ENCODE data around the gene RTEL1. TPM values are rescaled to one million over a fixed set of nuclear protein-coding genes. Genes with fewer than 3 reads are reported as not detected.

The RTEL1 gene
- total RNA-seq, 2 experiments from 2014 or later: 49.8 to 54.3 TPM

- no peak overlapping the region for H3K27ac Mint-ChIP-seq
- no peak for DNase-seq
- H3K4me1 Mint-ChIP-seq (ENCODE audit: low read depth): no peaks in the 10 kb centered on the region
- ChIA-PET POLR2A (no interaction called here), CTCF (no interaction called here)
- no peaks in the 10 kb centered on the region for H3K27me3 Mint-ChIP-seq (ENCODE audit: low read depth)
- no peak overlapping the region for H3K4me3 Mint-ChIP-seq
- H3K9me3 Mint-ChIP-seq (ENCODE audit: insufficient read depth): no peaks in the 10 kb centered on the region
- ATAC-seq: no peak
- peaks cover 32% of the 10 kb centered on the region for H3K36me3 Mint-ChIP-seq (ENCODE audit: low read depth)
Observed at GRCh38 chr20:63673951-63674350, 15.8 kb downstream of the RTEL1 start.

DNA sequence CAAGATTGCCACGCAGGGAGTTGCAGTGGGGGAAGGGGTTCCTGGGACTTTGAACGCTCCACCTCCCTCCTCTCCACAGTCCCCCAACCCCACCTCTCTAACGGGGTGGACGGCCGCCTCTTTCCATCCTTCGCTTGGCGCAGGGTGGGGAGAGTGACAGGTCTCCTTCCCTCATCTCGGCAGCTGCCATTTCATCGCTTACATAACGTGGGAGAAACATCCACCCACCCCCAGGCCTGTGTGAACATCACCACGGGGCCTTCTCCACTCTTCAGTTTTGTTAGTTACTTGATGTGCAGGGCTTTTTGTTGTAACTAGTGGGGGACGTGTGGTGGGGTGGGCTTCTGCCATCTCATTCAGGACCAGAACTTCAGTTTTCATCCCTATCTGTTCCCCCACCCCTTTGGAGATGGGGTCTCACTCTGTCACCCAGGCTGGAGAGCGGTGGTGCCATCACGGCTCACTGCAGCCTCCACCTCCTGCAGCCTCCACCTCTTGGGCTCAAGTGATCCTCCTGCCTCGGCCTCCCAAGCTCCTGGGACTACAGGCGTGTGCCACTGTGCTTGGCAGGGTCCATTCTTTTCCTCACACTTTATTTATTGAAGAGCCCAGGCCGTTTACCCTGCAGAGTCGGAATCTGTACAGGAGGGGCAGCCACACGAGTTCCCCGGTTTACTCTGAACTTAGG is 17.7 kb downstream of the RTEL1 start:
- ChIA-PET CTCF (no interaction called here), POLR2A (no interaction called here)
- ATAC-seq: no peak
- no peak for DNase-seq
- Mint-ChIP-seq H3K4me3 (no peak overlapping the region), H3K4me1 (ENCODE audit: low read depth) (no peaks in the 10 kb centered on the region), H3K27me3 (ENCODE audit: low read depth) (no peaks in the 10 kb centered on the region), H3K27ac (no peak overlapping the region), H3K36me3 (ENCODE audit: low read depth) (peaks cover 27% of the 10 kb centered on the region), H3K9me3 (ENCODE audit: insufficient read depth) (no peaks in the 10 kb centered on the region)

DNA sequence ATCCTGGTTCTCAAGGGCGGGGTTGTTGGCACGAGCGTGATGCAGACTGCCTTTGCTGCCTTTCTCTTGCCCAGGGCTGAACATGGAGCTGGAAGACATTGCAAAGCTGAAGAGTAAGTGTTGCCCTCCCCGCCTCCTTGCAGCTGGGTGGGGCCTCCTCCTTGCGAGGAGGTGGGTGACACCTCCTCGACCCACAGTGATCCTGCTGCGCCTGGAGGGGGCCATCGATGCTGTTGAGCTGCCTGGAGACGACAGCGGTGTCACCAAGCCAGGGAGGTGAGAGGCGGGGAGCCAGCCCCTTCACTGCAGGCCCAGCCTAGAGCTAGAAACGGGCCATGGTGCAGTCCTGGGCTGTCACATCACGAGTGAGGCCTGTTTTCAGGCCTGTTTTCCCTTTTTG is 20.0 kb downstream of the RTEL1 start:
- ChIA-PET CTCF (no interaction called here), POLR2A (no interaction called here)
- no peak overlapping the region for H3K4me3 Mint-ChIP-seq
- no peaks in the 10 kb centered on the region for H3K27me3 Mint-ChIP-seq (ENCODE audit: low read depth)
- no peak overlapping the region for H3K27ac Mint-ChIP-seq
- ATAC-seq (no peak), DNase-seq (no peak)
- no peaks in the 10 kb centered on the region for H3K9me3 Mint-ChIP-seq (ENCODE audit: insufficient read depth)
- H3K36me3 Mint-ChIP-seq (ENCODE audit: low read depth): peaks cover 23% of the 10 kb centered on the region
- H3K4me1 Mint-ChIP-seq (ENCODE audit: low read depth): no peaks in the 10 kb centered on the region

GRCh38 chr20:63678667-63679465 is 20.8 kb downstream of the RTEL1 start:
- H3K27me3 Mint-ChIP-seq (ENCODE audit: low read depth): no peaks in the 10 kb centered on the region
- peaks cover 20% of the 10 kb centered on the region for H3K36me3 Mint-ChIP-seq (ENCODE audit: low read depth)
- no peak overlapping the region for H3K27ac Mint-ChIP-seq
- no peak for DNase-seq
- H3K4me1 Mint-ChIP-seq (ENCODE audit: low read depth): no peaks in the 10 kb centered on the region
- CTCF ChIA-PET: no interaction called here
- no peak overlapping the region for H3K4me3 Mint-ChIP-seq
- POLR2A ChIA-PET: no interaction called here
- H3K9me3 Mint-ChIP-seq (ENCODE audit: insufficient read depth): no peaks in the 10 kb centered on the region
- ATAC-seq: no peak

GRCh38 chr20:63679799-63680305 is 21.7 kb downstream of the RTEL1 start:
- no peak overlapping the region for H3K4me3 Mint-ChIP-seq
- H3K9me3 Mint-ChIP-seq (ENCODE audit: insufficient read depth): no peaks in the 10 kb centered on the region
- no peaks in the 10 kb centered on the region for H3K27me3 Mint-ChIP-seq (ENCODE audit: low read depth)
- no peak overlapping the region for H3K27ac Mint-ChIP-seq
- ATAC-seq: no peak
- ChIA-PET CTCF (no interaction called here), POLR2A (no interaction called here)
- no peaks in the 10 kb centered on the region for H3K4me1 Mint-ChIP-seq (ENCODE audit: low read depth)
- peaks cover 20% of the 10 kb centered on the region for H3K36me3 Mint-ChIP-seq (ENCODE audit: low read depth)
- DNase-seq: no peak

DNA sequence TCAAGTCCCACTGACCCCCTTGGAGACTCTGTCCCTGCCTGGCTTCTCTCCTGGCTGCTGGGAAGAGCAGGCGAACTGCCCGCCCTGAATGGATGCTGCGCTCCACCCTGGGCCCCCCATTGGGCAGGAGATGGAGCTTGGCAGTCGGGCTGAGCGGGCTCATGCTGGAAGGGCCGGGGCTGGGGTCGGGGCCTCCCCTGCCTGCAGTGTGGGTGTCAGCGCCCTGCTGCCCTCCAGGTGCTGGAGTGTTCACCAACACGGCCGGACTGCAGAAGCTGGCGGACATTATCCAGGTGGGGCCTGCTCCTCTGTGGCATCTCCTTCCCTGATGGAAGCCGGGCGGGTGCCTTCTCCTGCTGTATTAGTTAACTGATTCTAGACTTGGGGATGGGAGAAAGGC is 22.3 kb downstream of the RTEL1 start:
- CTCF ChIA-PET: no interaction called here
- no peak for ATAC-seq

GRCh38 chr20:63680857-63681608 is 22.9 kb downstream of the RTEL1 start:
- ChIA-PET POLR2A (no interaction called here), CTCF (no interaction called here)
- Mint-ChIP-seq H3K9me3 (ENCODE audit: insufficient read depth) (no peaks in the 10 kb centered on the region), H3K36me3 (ENCODE audit: low read depth) (peaks cover 15% of the 10 kb centered on the region), H3K27me3 (ENCODE audit: low read depth) (no peaks in the 10 kb centered on the region), H3K4me1 (ENCODE audit: low read depth) (no peaks in the 10 kb centered on the region), H3K4me3 (no peak overlapping the region), H3K27ac (no peak overlapping the region)
- ATAC-seq: no peak
- no peak for DNase-seq

More for the DNA sequence above, 22.3 kb downstream of the RTEL1 start:
- Mint-ChIP-seq H3K4me3 (no peak overlapping the region), H3K4me1 (ENCODE audit: low read depth) (no peaks in the 10 kb centered on the region), H3K9me3 (ENCODE audit: insufficient read depth) (no peaks in the 10 kb centered on the region), H3K27me3 (ENCODE audit: low read depth) (no peaks in the 10 kb centered on the region), H3K27ac (no peak overlapping the region), H3K36me3 (ENCODE audit: low read depth) (peaks cover 20% of the 10 kb centered on the region)
- POLR2A ChIA-PET: no interaction called here
- DNase-seq: no peak

GRCh38 chr20:63681609-63682142 is 23.6 kb downstream of the RTEL1 start:
- peaks cover 11% of the 10 kb centered on the region for H3K36me3 Mint-ChIP-seq (ENCODE audit: low read depth)
- no peak overlapping the region for H3K4me3 Mint-ChIP-seq
- H3K9me3 Mint-ChIP-seq (ENCODE audit: insufficient read depth): no peaks in the 10 kb centered on the region
- no peaks in the 10 kb centered on the region for H3K27me3 Mint-ChIP-seq (ENCODE audit: low read depth)
- no peak for ATAC-seq
- no peaks in the 10 kb centered on the region for H3K4me1 Mint-ChIP-seq (ENCODE audit: low read depth)
- POLR2A ChIA-PET: no interaction called here
- no peak for DNase-seq
- H3K27ac Mint-ChIP-seq: no peak overlapping the region
- CTCF ChIA-PET: no interaction called here

GRCh38 chr20:63682384-63683139 is 24.4 kb downstream of the RTEL1 start:
- POLR2A ChIA-PET: interaction anchor here (0.6 to 0.8 kb wide), 2 partner anchors 24 to 225 kb away, joined by 3 read pairs; partner anchors contain the start of gene RTEL1
- no peak overlapping the region for H3K4me3 Mint-ChIP-seq
- H3K9me3 Mint-ChIP-seq (ENCODE audit: insufficient read depth): no peaks in the 10 kb centered on the region
- H3K36me3 Mint-ChIP-seq (ENCODE audit: low read depth): peaks cover 4% of the 10 kb centered on the region
- no peaks in the 10 kb centered on the region for H3K4me1 Mint-ChIP-seq (ENCODE audit: low read depth)
- ATAC-seq (no peak), DNase-seq (no peak)
- H3K27ac Mint-ChIP-seq: no peak overlapping the region
- H3K27me3 Mint-ChIP-seq (ENCODE audit: low read depth): no peaks in the 10 kb centered on the region
- CTCF ChIA-PET: no interaction called here

GRCh38 chr20:63685269-63686026 is 27.3 kb downstream of the RTEL1 start:
- POLR2A ChIA-PET: no interaction called here
- CTCF ChIA-PET: no interaction called here
- ATAC-seq: no peak
- Mint-ChIP-seq H3K27me3 (ENCODE audit: low read depth) (no peaks in the 10 kb centered on the region), H3K27ac (no peak overlapping the region), H3K36me3 (ENCODE audit: low read depth) (no peaks in the 10 kb centered on the region), H3K4me1 (ENCODE audit: low read depth) (no peaks in the 10 kb centered on the region), H3K9me3 (ENCODE audit: insufficient read depth) (no peaks in the 10 kb centered on the region), H3K4me3 (no peak overlapping the region)
- no peak for DNase-seq

DNA sequence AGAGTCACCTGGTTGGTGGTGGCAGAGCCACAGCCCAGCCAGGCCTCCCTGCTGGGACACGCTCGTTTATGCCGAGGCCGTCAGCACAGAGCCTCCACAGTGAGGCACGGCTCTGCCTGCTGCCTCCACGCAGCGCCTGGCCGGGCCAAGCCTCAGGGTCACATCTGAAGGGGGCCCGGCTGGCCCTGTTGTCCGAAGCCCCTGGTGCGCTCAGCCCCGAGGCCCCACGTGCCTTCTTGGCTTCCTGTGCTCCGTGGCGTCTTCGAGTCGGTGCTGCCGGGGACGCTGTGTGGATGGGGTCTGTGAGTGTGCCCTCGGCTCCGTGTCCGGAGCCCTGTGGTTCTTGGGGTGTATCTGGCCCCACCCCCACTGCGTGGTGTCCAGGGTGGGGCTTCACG is 28.0 kb downstream of the RTEL1 start:
- Mint-ChIP-seq H3K9me3 (ENCODE audit: insufficient read depth) (no peaks in the 10 kb centered on the region), H3K36me3 (ENCODE audit: low read depth) (no peaks in the 10 kb centered on the region), H3K27me3 (ENCODE audit: low read depth) (no peaks in the 10 kb centered on the region), H3K4me1 (ENCODE audit: low read depth) (no peaks in the 10 kb centered on the region), H3K4me3 (no peak overlapping the region), H3K27ac (no peak overlapping the region)
- CTCF ChIA-PET: no interaction called here
- no peak for DNase-seq
- ATAC-seq: no peak
- POLR2A ChIA-PET: no interaction called here
